ENCODE results near the gene DIAPH1.

GRCh38 chr5:141637767-141638419 is 19.1 kb upstream of the DIAPH1 start:
- TF ChIP-seq ATF2 (tag by site-specific recombination; IDR thresholded peaks at IDR 0.05; ENCODE audit: low read depth) (no peak), ZNF423 (tag by site-specific recombination; IDR thresholded peaks at IDR 0.05) (no peak), YY1 (tag by site-specific recombination; IDR thresholded peaks at IDR 0.05) (no peak), ZFP37 (tag by site-specific recombination; IDR thresholded peaks at IDR 0.05) (no peak), ZNF561 (tag by site-specific recombination; IDR thresholded peaks at IDR 0.05; ENCODE audit: borderline replicate concordance) (no peak), ZNF548 (tag by site-specific recombination; IDR thresholded peaks at IDR 0.05) (no peak), EGR2 (tag by site-specific recombination; IDR thresholded peaks at IDR 0.05; ENCODE audit: low read depth) (no peak)
- TF ChIP-seq, protein P1, sequence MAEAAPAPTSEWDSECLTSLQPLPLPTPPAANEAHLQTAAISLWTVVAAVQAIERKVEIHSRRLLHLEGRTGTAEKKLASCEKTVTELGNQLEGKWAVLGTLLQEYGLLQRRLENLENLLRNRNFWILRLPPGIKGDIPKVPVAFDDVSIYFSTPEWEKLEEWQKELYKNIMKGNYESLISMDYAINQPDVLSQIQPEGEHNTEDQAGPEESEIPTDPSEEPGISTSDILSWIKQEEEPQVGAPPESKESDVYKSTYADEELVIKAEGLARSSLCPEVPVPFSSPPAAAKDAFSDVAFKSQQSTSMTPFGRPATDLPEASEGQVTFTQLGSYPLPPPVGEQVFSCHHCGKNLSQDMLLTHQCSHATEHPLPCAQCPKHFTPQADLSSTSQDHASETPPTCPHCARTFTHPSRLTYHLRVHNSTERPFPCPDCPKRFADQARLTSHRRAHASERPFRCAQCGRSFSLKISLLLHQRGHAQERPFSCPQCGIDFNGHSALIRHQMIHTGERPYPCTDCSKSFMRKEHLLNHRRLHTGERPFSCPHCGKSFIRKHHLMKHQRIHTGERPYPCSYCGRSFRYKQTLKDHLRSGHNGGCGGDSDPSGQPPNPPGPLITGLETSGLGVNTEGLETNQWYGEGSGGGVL (tag by site-specific recombination; IDR thresholded peaks at IDR 0.05): no peak
